Ramos (cell line): Measurements from ENCODE around the gene DENND1A.
"Not testable (repeated sequence)": the region's sequence is repeated elsewhere in the genome, so short reads cannot be mapped to it uniquely, and the experiment has no call there.

Source experiments
- in situ Hi-C: fragments of 300-500 bp; cut with MboI; formaldehyde crosslinking; loops from one replicate; pipeline ENCODE4 v1.14.3; 2022; ENCODE audit warnings: low sequenced_read_pairs; ENCODE audit not compliant: unreplicated experiment

DENND1A gene

DNA sequence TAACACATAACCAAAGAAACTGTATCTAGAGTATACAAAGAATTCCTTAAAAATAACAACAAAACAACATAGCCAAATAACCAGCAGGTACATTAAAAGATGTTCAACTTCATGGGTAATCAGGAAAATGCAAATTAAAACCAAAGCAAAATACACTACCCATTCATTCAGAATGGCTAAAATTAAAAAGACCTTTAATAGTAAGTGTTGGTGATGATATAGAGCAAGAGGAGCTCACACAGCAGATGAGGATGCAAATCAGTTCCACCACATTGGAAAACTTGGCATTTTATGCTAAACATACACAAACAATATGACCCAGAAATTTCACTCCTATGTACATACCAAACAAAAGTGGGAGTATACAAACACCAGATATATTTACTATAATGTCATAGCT lies 97.8 kb downstream of the DENND1A start:
- in situ Hi-C loops: no loop called here

GRCh38 chr9:123828449-123828848 lies 101.5 kb downstream of the DENND1A start:
- in situ Hi-C loops: no loop called here

DNA sequence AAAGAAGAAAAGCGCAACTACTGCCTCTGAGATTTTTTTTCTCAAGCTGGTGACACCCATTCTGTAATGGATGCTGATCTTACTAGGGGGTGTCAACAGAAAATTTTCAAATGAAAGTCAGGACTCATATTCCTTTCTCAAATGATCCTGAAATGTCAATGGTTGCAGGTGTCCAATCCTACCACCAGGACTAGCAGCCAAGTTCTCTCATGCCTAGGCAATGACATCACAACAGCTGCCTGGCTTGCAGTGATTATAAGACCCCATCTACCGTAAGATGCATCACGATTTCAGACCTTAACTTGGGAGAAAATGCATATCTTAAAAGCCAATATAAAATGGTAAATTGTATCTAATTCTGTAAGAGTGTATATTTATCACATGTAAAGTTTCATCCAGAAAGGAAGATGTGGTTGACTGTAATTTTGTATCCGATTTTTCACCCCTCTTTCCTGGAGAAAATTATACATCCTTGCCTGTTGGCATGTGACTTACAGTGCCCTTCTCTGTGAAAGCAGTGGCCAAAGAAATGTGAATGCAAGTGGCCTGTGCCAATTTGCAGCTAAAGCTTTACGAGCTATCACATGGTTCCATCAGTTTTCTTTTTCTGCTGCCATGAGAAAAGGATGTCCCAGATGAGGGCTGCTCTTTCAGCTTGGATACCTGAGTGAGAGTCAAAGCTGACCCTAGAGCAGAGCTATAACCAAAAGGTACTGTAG lies 104.4 kb downstream of the DENND1A start:
- in situ Hi-C loops: no loop called here

DNA sequence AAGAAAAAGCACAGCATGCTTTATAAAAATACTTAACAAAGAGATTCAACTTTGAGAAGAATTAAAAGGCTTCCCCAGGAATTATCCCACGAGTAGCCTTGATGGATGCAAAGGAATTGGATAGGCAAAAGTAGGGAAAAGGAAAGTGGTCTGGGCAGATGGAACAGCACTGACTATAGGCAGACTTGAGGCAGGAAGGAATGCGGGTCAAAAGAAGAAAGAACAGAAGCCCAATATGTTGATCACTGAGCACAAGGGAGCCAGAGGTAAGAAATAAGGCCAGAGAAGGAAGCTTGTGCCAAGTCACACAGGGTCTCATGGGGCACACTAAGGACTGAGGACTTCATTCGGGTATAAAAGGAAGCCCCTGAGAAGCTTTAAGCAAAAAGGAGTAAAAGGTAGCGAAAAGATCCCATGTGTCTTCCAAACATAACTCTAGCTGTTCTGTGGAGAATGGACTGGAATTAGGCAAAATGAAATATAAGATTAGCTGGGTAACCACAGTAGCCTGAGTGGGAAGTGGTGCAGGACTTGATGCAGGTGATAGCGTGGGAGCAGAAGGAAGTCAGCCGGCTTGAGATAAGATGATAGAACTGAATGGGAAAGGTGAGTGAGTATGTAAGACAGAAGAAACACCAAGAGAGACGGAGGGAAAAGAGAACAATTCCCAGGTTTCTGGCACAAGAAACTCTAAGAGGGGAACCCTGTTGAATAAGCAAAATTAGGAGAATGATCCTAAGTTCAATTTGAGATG lies 106.6 kb downstream of the DENND1A start:
- in situ Hi-C loops: no loop called here

- in situ Hi-C loops: no loop called here
Observed at GRCh38 chr9:123821619-123822018, 108.3 kb downstream of the DENND1A start.

- in situ Hi-C loops: no loop called here
Observed at GRCh38 chr9:123820139-123820538, 109.8 kb downstream of the DENND1A start.

GRCh38 chr9:123816817-123817472 lies 113.0 kb downstream of the DENND1A start:
- in situ Hi-C loops: no loop called here

DNA sequence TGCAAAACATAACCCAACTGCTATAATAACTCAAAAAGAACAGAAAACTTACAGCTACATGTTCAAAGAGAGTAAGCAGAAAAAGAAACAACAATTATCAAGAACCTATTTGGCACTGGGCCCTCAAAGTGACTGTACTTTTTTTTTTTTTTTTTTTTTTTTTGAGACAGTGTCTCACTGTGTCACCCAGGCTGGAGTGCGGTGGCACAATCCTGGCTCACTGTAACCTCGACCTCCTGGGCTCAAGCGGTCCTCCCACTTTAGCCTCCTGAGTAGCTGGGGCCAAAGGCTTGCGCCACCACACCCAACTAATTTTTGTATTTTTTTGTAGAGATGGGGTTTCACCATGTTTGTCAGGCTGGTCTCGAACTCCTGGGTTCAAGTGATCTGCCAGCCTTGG lies 114.1 kb downstream of the DENND1A start:
- in situ Hi-C loops: not testable (repeated sequence)

DNA sequence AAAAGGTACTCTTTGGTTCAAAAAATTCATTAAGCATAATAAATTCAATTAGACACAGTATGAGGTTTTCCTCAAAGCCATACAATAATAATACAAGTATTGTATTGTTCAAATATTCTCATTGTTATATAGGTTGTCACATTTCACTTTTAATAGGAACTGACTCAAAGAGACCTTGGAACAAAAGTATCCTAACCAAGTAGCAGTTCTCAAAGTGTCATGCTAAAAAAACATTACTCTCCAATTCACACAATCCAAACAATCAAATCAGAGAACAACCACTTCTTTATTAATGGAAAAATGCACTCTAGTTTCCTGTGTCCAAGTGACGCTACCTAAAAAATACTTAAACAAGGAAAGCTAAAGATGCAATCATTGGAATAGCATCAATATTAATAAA lies 115.4 kb downstream of the DENND1A start:
- in situ Hi-C loops: no loop called here

- in situ Hi-C loops: no loop called here
Observed at GRCh38 chr9:123812984-123813383, 116.9 kb downstream of the DENND1A start.

- in situ Hi-C loops: no loop called here
Observed at GRCh38 chr9:123807251-123807650, 122.7 kb downstream of the DENND1A start.

GRCh38 chr9:123806829-123807228 lies 123.1 kb downstream of the DENND1A start:
- in situ Hi-C loops: no loop called here

DNA sequence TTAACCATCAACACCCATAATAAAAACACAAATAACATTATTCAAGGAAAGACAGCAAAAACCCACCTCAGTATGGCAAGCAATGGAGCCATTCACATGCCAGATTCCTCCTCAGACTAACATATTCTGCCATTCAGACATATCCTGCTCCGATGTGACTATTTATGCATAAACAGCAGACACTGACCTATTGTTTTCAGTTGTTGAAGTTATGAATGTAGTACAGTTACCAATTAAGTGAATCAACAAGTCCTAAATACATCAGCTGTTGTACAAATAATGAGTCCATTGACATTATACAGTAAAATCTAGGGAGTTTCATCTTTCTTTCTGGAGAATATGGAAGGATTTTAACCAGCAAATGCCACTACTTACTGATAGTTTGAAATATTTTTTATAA lies 131.7 kb downstream of the DENND1A start:
- in situ Hi-C loops: no loop called here

GRCh38 chr9:123796618-123797484 lies 133.1 kb downstream of the DENND1A start:
- in situ Hi-C loops: no loop called here

DNA sequence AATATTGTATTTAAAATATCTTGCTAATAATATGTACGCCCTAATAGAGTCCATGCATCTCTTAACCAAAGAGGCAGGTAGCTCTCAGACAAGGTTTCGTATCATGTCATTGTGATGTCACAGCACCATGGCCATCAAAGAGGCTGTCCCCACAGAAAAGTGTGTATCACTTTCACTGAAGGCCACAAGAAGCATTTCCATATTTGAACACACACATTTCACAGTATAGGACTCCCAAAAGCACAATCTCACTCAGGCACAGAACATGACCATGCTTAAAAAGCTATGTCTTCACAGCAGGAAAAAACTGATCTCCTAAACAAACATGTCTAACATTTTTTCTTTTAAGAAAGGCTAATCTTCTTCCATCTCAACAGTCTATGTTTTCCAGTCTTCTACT lies 133.8 kb downstream of the DENND1A start:
- in situ Hi-C loops: no loop called here

DNA sequence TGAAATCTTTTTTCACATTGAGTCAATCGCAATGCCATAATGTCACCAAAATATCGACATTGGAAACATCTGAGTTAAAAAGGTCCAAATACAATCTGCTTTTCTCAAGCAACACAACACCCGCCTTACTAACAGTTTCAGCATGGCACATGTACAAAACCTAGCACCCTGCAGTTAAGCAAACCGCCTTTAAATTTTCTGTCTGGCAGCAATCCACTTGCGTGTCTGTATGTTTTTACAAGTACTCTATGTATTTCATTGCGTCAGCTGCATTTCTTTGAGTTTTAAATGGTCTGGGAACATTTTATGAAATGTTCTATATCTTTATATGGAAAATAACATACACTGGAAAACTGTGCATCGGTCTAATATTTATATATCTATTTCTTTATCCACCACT lies 134.6 kb downstream of the DENND1A start:
- in situ Hi-C loops: no loop called here

- in situ Hi-C loops: no loop called here
Observed at GRCh38 chr9:123792501-123792900, 137.4 kb downstream of the DENND1A start.

- in situ Hi-C loops: no loop called here
Observed at GRCh38 chr9:123789554-123790292, 140.2 kb downstream of the DENND1A start.

GRCh38 chr9:123787416-123787815 lies 142.5 kb downstream of the DENND1A start:
- in situ Hi-C loops: no loop called here

DNA sequence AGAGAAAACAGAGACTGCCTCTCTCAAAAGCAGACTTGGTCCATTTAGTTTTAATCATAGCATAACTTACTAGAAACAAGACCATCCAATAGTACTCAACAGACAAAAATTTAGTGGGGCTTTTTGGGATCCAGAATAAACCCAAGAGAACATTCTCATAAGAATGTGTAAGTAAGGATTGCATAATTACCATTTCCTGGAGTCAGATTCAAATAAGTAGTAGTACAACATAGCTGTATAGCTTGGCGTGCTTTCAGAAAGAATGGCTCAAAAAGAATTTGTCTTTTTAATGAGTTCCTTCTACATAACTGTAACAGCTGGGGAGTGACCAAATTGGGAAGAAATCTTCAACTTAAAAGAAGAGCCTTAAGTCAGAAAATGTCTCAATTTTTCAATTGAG lies 145.4 kb downstream of the DENND1A start:
- in situ Hi-C loops: no loop called here
